ACHN (cell line): Measurements from ENCODE around the gene SGIP1.

ENCODE experiments used
- DNase-seq: peaks from one replicate; pipeline ENCODE4 v3.0.0-alpha.2; 2015
- in situ Hi-C: cut with HindIII; loops from 2 replicates; pipeline ENCODE4 v1.10.0; 2017; ENCODE audit warnings: low sequenced_read_pairs, low pct_ligation_motif_present, low pct_unique_long_range_greater_than_20kb

The SGIP1 gene

GRCh38 chr1:66546047-66546810 is 12.3 kb downstream of the SGIP1 start:
- no peak for DNase-seq
- in situ Hi-C loops: no loop called here

- in situ Hi-C loops: no loop called here
- DNase-seq: no peak
Measured at GRCh38 chr1:66549017-66549416, 15.1 kb downstream of the SGIP1 start.

- DNase-seq: no peak
- in situ Hi-C loops: no loop called here
Measured at GRCh38 chr1:66550243-66550642, 16.3 kb downstream of the SGIP1 start.

- in situ Hi-C loops: no loop called here
- DNase-seq: no peak
Measured at GRCh38 chr1:66552287-66552686, 18.3 kb downstream of the SGIP1 start.

GRCh38 chr1:66552829-66553228 is 18.9 kb downstream of the SGIP1 start:
- no peak for DNase-seq
- in situ Hi-C loops: no loop called here

- in situ Hi-C loops: no loop called here
- DNase-seq: no peak
Measured at GRCh38 chr1:66553846-66554245, 19.9 kb downstream of the SGIP1 start.

- DNase-seq: no peak
- in situ Hi-C loops: no loop called here
Measured at GRCh38 chr1:66556161-66556611, 22.2 kb downstream of the SGIP1 start.

GRCh38 chr1:66557157-66557556 is 23.2 kb downstream of the SGIP1 start:
- in situ Hi-C loops: no loop called here
- no peak for DNase-seq

GRCh38 chr1:66559517-66559916 is 25.6 kb downstream of the SGIP1 start:
- no peak for DNase-seq
- in situ Hi-C loops: no loop called here

GRCh38 chr1:66562561-66562960 is 28.6 kb downstream of the SGIP1 start:
- in situ Hi-C loops: no loop called here
- no peak for DNase-seq

- in situ Hi-C loops: no loop called here
- DNase-seq: peak; percentile 69
Measured at GRCh38 chr1:66563094-66563800, 29.3 kb downstream of the SGIP1 start.

- DNase-seq: peak; percentile 82
- in situ Hi-C loops: no loop called here
Measured at GRCh38 chr1:66563941-66564630, 30.1 kb downstream of the SGIP1 start.

- peak; percentile 51 for DNase-seq
- in situ Hi-C loops: no loop called here
Measured at GRCh38 chr1:66570196-66570595, 36.2 kb downstream of the SGIP1 start.

GRCh38 chr1:66571789-66572188 is 37.8 kb downstream of the SGIP1 start:
- in situ Hi-C loops: no loop called here
- DNase-seq: peak; percentile 12

- in situ Hi-C loops: no loop called here
- no peak for DNase-seq
Measured at GRCh38 chr1:66575739-66576138, 41.8 kb downstream of the SGIP1 start.

- no peak for DNase-seq
- in situ Hi-C loops: no loop called here
Measured at GRCh38 chr1:66576645-66577044, 42.7 kb downstream of the SGIP1 start.

GRCh38 chr1:66578841-66579240 is 44.9 kb downstream of the SGIP1 start:
- no peak for DNase-seq
- in situ Hi-C loops: no loop called here

- no peak for DNase-seq
- in situ Hi-C loops: no loop called here
Measured at GRCh38 chr1:66580081-66580480, 46.1 kb downstream of the SGIP1 start.

- DNase-seq: no peak
- in situ Hi-C loops: no loop called here
Measured at GRCh38 chr1:66583021-66583420, 49.1 kb downstream of the SGIP1 start.
